Ovary (tissue), 9 donors: ENCODE results near the gene CYTL1. TPM values are rescaled to one million over a fixed set of nuclear protein-coding genes. Genes with fewer than 3 reads are reported as not detected.

Experiments used
- DNase-seq, 5 donors: peaks; one replicate each; pipeline ENCODE4 v3.0.0-alpha.2; 2019 to 2020
- H3K27ac ChIP-seq, 2 donors: fragments of 200-600 bp; one replicate each; pipeline versions ENCODE4 v1.5.1 to v1.8.0; 2019 to 2022
- H3K27me3 ChIP-seq: fragments of 200-600 bp; one replicate; pipeline ENCODE4 v1.8.0; 2022
- H3K36me3 ChIP-seq: fragments of 200-600 bp; sonication (generic); one replicate; pipeline ENCODE4 v1.5.1; 2019
- H3K4me1 ChIP-seq: one replicate; pipeline ENCODE4 v1.8.1; 2013; ENCODE audit warnings: mild to moderate bottlenecking, moderate library complexity; ENCODE audit not compliant: insufficient read depth
- H3K4me3 ChIP-seq: fragments of 200-600 bp; sonication (generic); one replicate; pipeline ENCODE4 v1.5.1; 2017
- H3K9me3 ChIP-seq, 2 donors: fragments of 200-600 bp in 1 of 2; sonication (generic) in 1 of 2; one replicate each; pipeline versions ENCODE4 v1.5.1 to v1.8.1; 2013 to 2019; ENCODE audit warnings: mild to moderate bottlenecking in 1 of 2, moderate library complexity in 1 of 2
- CTCF ChIP-seq, 3 donors: fragments of 450-650 bp in 2 of 3; fragments of 200-600 bp in 1 of 3; IDR thresholded peaks; one replicate each; pipeline versions ENCODE4 v1.5.1 to v1.8.0; 2016 to 2022; ENCODE audit warnings: antibody characterized with exemption in 3 of 3, mild to moderate bottlenecking in 1 of 3
- EP300 ChIP-seq: sonication (generic); formaldehyde crosslinking; IDR thresholded peaks from one replicate; pipeline ENCODE4 v1.6.1; 2017; ENCODE audit warnings: antibody characterized with exemption
- POLR2A ChIP-seq: fragments of 450-650 bp; IDR thresholded peaks from one replicate; pipeline ENCODE4 v1.6.1; 2017; ENCODE audit warnings: antibody characterized with exemption, mild to moderate bottlenecking, moderate library complexity
- WGBS, 3 donors: extraction: QIAGEN DNeasy Blood & Tissue Kit in 1 of 3; methylation state at CpG; one replicate each; pipeline versions ENCODE4 v1.1.5 to v1.1.7; 2013 to 2017; 5-methylcytosine and 5-hydroxymethylcytosine counted together
- intact Hi-C, 4 donors: fragments of 100-400 bp; cut with DNase I; formaldehyde crosslinking; loops; one replicate each; pipeline versions ENCODE4 v1.11.0 to v1.15.1; 2022 to 2023
- polyA plus RNA-seq, 2 donors: library from polyadenylated mRNA; stranded (reverse); fragments of 200-250 nt in 1 of 2; fragments of 350-450 nt in 1 of 2; fragmentation: Illumina TruSeq in 1 of 2; extraction: RNeasy Lipid Tissue Mini Kit (QIAGEN cat#74804) in 1 of 2; gene quantifications; one replicate each; pipeline ENCODE4 v1.2.3, GENCODE V29; 2013 to 2014
- total RNA-seq, 7 donors: library from RNA; depleted of rRNA in 2 of 7; stranded (reverse); fragments of >200 nt in 2 of 7; fragmentation: NEBNext Ultra II Directional in 3 of 7; extraction: Animal tissue kit (Norgen Biotek cat#: 25700) in 3 of 7; gene quantifications; one replicate each; pipeline versions ENCODE4 v1.1.0 to v1.2.4, GENCODE V29; 2016 to 2023
- donor health status: DM: no; HTN: no; CAD: no; lungs with moderate emphysema.
- donor health status: DM: no; HTN: no; CAD: no.
- donor health status: Bipolar disorder and iron deficiency.
- donor health status: DM: yes; HTN: yes; CAD: no.
- donor health status: DM: no; HTN: no; CAD: no.
- donor health status: DM: yes; HTN: yes; CAD: no.

The CYTL1 gene
- total and polyA plus RNA-seq, 9 donors, result 0.97 to 5.6 (median 1.6) TPM

- Histone ChIP-seq H3K27ac (no peak overlapping the region), H3K4me3 (no peak overlapping the region)
Measured at GRCh38 chr4:5037553-5038551, 18.6 kb upstream of the CYTL1 start.

GRCh38 chr4:5036239-5036638 lies 17.0 kb upstream of the CYTL1 start:
- intact Hi-C loops, result no loop called here
- TF ChIP-seq POLR2A (no peak), CTCF (IDR thresholded peaks at IDR 0.05) (no peak), EP300 (no peak)

More at GRCh38 chr4:5037553-5038551, 18.6 kb upstream of the CYTL1 start:
- Histone ChIP-seq H3K9me3 (no peaks in the 10 kb centered on the region), H3K27me3 (no peaks in the 10 kb centered on the region), H3K4me1 (peaks cover 1% of the 10 kb centered on the region), H3K36me3 (no peaks in the 10 kb centered on the region)
- no peak for TF ChIP-seq EP300
- TF ChIP-seq CTCF (IDR thresholded peaks at IDR 0.05), result no peak
- no peak for TF ChIP-seq POLR2A
- intact Hi-C loops, result no loop called here
- DNase-seq, result no peak
- WGBS, 3 donors, result 50 to 61% (median 59%) methylated on average over 8 of the region's 8 CpGs

GRCh38 chr4:5034206-5034605 lies 14.9 kb upstream of the CYTL1 start:
- DNase-seq, result no peak
- no peaks in the 10 kb centered on the region for H3K9me3 ChIP-seq
- no peaks in the 10 kb centered on the region for H3K36me3 ChIP-seq
- no peak overlapping the region for H3K27ac ChIP-seq
- TF ChIP-seq EP300 (no peak), POLR2A (no peak), CTCF (IDR thresholded peaks at IDR 0.05) (no peak)
- intact Hi-C loops, result no loop called here
- H3K4me1 ChIP-seq, result peaks cover 1% of the 10 kb centered on the region
- 19 to 39% (median 23%) methylated on average over 8 of the region's 8 CpGs for WGBS, 3 donors
- H3K4me3 ChIP-seq, result no peak overlapping the region
- no peaks in the 10 kb centered on the region for H3K27me3 ChIP-seq

More at GRCh38 chr4:5036239-5036638, 17.0 kb upstream of the CYTL1 start:
- no peak for DNase-seq
- 31 to 37% (median 32%) methylated on average over 5 of the region's 5 CpGs for WGBS, 3 donors
- Histone ChIP-seq H3K4me3 (no peak overlapping the region), H3K9me3 (no peaks in the 10 kb centered on the region), H3K36me3 (no peaks in the 10 kb centered on the region), H3K27ac (no peak overlapping the region), H3K4me1 (peaks cover 1% of the 10 kb centered on the region), H3K27me3 (no peaks in the 10 kb centered on the region)

- TF ChIP-seq EP300, result no peak
- TF ChIP-seq POLR2A, result no peak
- no peak for TF ChIP-seq CTCF (IDR thresholded peaks at IDR 0.05)
- Histone ChIP-seq H3K27me3 (no peaks in the 10 kb centered on the region), H3K4me3 (no peak overlapping the region), H3K9me3 (no peaks in the 10 kb centered on the region), H3K36me3 (no peaks in the 10 kb centered on the region), H3K4me1 (peaks cover 1% of the 10 kb centered on the region), H3K27ac (no peak overlapping the region)
- intact Hi-C loops, result no loop called here
- WGBS, 3 donors, result 28 to 35% (median 29%) methylated on average over 10 of the region's 10 CpGs
- no peak for DNase-seq
Measured at GRCh38 chr4:5033281-5033841, 14.1 kb upstream of the CYTL1 start.
